Ishikawa (cell line): ENCODE data around the gene ZDHHC1.

Experiments used
- CEBPB ChIP-seq: IDR thresholded peaks from 2 replicates; pipeline ENCODE4 v1.6.1; 2012
- TAF1 ChIP-seq: IDR thresholded peaks from 2 replicates; pipeline ENCODE4 v1.6.1; 2012; ENCODE audit warnings: low read depth, mild to moderate bottlenecking
- USF1 ChIP-seq: IDR thresholded peaks from 2 replicates; pipeline ENCODE4 v1.6.1; 2012

- TF ChIP-seq CEBPB, result no peak
- no peak for TF ChIP-seq TAF1
- no peak for TF ChIP-seq USF1
Measured at GRCh38 chr16:67417333-67418061, 1.2 kb upstream of the ZDHHC1 start.
